Right atrium auricular region (tissue), 2 donors: Measurements from ENCODE around the gene TMEM222. TPM values are rescaled to one million over a fixed set of nuclear protein-coding genes. Genes with fewer than 3 reads are reported as not detected.

ENCODE experiments used
- DNase-seq: peaks from one replicate; pipeline ENCODE4 v3.0.0-alpha.2; 2019; ENCODE audit warnings: low spot score
- H3K27ac ChIP-seq, 2 donors: fragments of 200-600 bp; sonication (generic); 1 replicate in 1 of 2; 2 replicates in 1 of 2; pipeline ENCODE4 v1.5.1; 2016 to 2019
- H3K27me3 ChIP-seq, 2 donors: fragments of 200-600 bp; sonication (generic); one replicate each; pipeline versions ENCODE4 v1.5.1 to v1.6.0; 2017 to 2019
- H3K36me3 ChIP-seq: fragments of 200-600 bp; sonication (generic); one replicate; pipeline ENCODE4 v1.5.1; 2016
- H3K4me1 ChIP-seq, 2 donors: fragments of 200-600 bp; sonication (generic); one replicate each; pipeline versions ENCODE4 v1.5.1 to v1.6.0; 2017 to 2019
- H3K4me3 ChIP-seq, 2 donors: fragments of 200-600 bp; sonication (generic); 1 replicate in 1 of 2; 2 replicates in 1 of 2; pipeline ENCODE4 v1.5.1; 2017 to 2019; ENCODE audit warnings: mild to moderate bottlenecking in 1 of 2, moderate library complexity in 1 of 2
- H3K9me3 ChIP-seq, 2 donors: fragments of 200-600 bp; sonication (generic); one replicate each; pipeline ENCODE4 v1.5.1; 2019
- CTCF ChIP-seq, 2 donors: fragments of 200-600 bp; sonication (generic); IDR thresholded peaks; one replicate each; pipeline ENCODE4 v1.5.1; 2019; ENCODE audit warnings: antibody characterized with exemption in 2 of 2
- total RNA-seq, 2 donors: library from RNA; depleted of rRNA; stranded (reverse); fragments of >200 nt; gene quantifications; one replicate each; pipeline ENCODE4 v1.1.0, GENCODE V29; 2016

TMEM222 gene
- total RNA-seq, 2 donors from 2014 or later: 13.6 to 24.3 TPM

- no peaks in the 10 kb centered on the region for H3K27me3 ChIP-seq
- TF ChIP-seq CTCF (IDR thresholded peaks at IDR 0.05): no peak
- H3K27ac ChIP-seq: no peak overlapping the region
- H3K9me3 ChIP-seq: no peaks in the 10 kb centered on the region
- no peak overlapping the region for H3K4me3 ChIP-seq
- H3K4me1 ChIP-seq: no peaks in the 10 kb centered on the region
- no peak for DNase-seq
- H3K36me3 ChIP-seq: no peaks in the 10 kb centered on the region
These were observed 7.8 kb upstream of the TMEM222 start for GRCh38 chr1:27314169-27314568.

- Histone ChIP-seq H3K4me3 (no peak overlapping the region), H3K36me3 (no peaks in the 10 kb centered on the region), H3K9me3 (no peaks in the 10 kb centered on the region), H3K27ac (no peak overlapping the region), H3K4me1 (no peaks in the 10 kb centered on the region), H3K27me3 (no peaks in the 10 kb centered on the region)
- DNase-seq: no peak
- no peak for TF ChIP-seq CTCF (IDR thresholded peaks at IDR 0.05)
These were observed 7.2 kb upstream of the TMEM222 start for GRCh38 chr1:27314737-27315136.

GRCh38 chr1:27316860-27317259, 5.1 kb upstream of the TMEM222 start:
- no peak overlapping the region for H3K4me3 ChIP-seq
- H3K36me3 ChIP-seq: no peaks in the 10 kb centered on the region
- H3K4me1 ChIP-seq: peaks cover 0 to 5% of the 10 kb centered on the region in 2 donors
- H3K27ac ChIP-seq: no peak overlapping the region
- no peaks in the 10 kb centered on the region for H3K9me3 ChIP-seq
- no peaks in the 10 kb centered on the region for H3K27me3 ChIP-seq
- no peak for TF ChIP-seq CTCF (IDR thresholded peaks at IDR 0.05)
- no peak for DNase-seq

- no peaks in the 10 kb centered on the region for H3K27me3 ChIP-seq
- H3K4me3 ChIP-seq: no peak overlapping the region
- H3K27ac ChIP-seq: no peak overlapping the region
- no peak for DNase-seq
- H3K9me3 ChIP-seq: no peaks in the 10 kb centered on the region
- no peaks in the 10 kb centered on the region for H3K36me3 ChIP-seq
- no peak for TF ChIP-seq CTCF (IDR thresholded peaks at IDR 0.05)
- peaks cover 0 to 11% of the 10 kb centered on the region in 2 donors for H3K4me1 ChIP-seq
These were observed 3.8 kb upstream of the TMEM222 start for GRCh38 chr1:27318136-27318535.

- DNase-seq: no peak
- Histone ChIP-seq H3K4me1 (peaks cover 0 to 15% of the 10 kb centered on the region in 2 donors), H3K27me3 (no peaks in the 10 kb centered on the region), H3K27ac (no peak overlapping the region), H3K4me3 (no peak overlapping the region), H3K9me3 (no peaks in the 10 kb centered on the region), H3K36me3 (no peaks in the 10 kb centered on the region)
- TF ChIP-seq CTCF (IDR thresholded peaks at IDR 0.05): no peak
These were observed 3.4 kb upstream of the TMEM222 start for GRCh38 chr1:27318596-27318995.

- Histone ChIP-seq H3K4me1 (peaks cover 0 to 32% of the 10 kb centered on the region in 2 donors), H3K9me3 (no peaks in the 10 kb centered on the region), H3K27me3 (no peaks in the 10 kb centered on the region), H3K36me3 (peaks cover 10% of the 10 kb centered on the region), H3K4me3 (peak overlapping the region; percentile 74 to 88), H3K27ac (peak overlapping the region; percentile 85 to 90)
- no peak for DNase-seq
- no peak for TF ChIP-seq CTCF (IDR thresholded peaks at IDR 0.05)
These were observed 742 bp downstream of the TMEM222 start for GRCh38 chr1:27322569-27323240.
